SH-SY5Y (cell line): ENCODE measurements around the gene RASSF1.

Experiments used
- GATA2 ChIP-seq: IDR thresholded peaks from 2 replicates; pipeline ENCODE4 v1.6.1; 2011; ENCODE audit warnings: mild to moderate bottlenecking, low read depth, low read length
- GATA3 ChIP-seq: IDR thresholded peaks from 2 replicates; pipeline ENCODE4 v1.6.1; 2011; ENCODE audit warnings: low read depth, mild to moderate bottlenecking, low read length, moderate library complexity

- no peak for TF ChIP-seq GATA2
- no peak for TF ChIP-seq GATA3
These were observed 13.5 kb downstream of the RASSF1 start for GRCh38 chr3:50327129-50327528.
